Esophagus squamous epithelium (tissue), 4 donors: ENCODE measurements around the gene PHLDA1.

Source experiments
- POLR2A ChIP-seq, 4 donors: fragments of 450-650 bp; IDR thresholded peaks; one replicate each; pipeline ENCODE4 v1.6.1; 2017; ENCODE audit warnings: antibody characterized with exemption in 4 of 4, mild to moderate bottlenecking in 4 of 4, moderate library complexity in 3 of 4
- TF ChIP-seq, protein P1 (sequence below), 6 experiments: fragments of 450-650 bp in 4 of 6; fragments of 200-600 bp in 2 of 6; sonication (generic) in 2 of 6; IDR thresholded peaks; one replicate each; pipeline ENCODE4 v1.5.1; 2016 to 2019; ENCODE audit warnings: antibody characterized with exemption in 6 of 6, mild to moderate bottlenecking in 4 of 6, moderate library complexity in 4 of 6

DNA sequence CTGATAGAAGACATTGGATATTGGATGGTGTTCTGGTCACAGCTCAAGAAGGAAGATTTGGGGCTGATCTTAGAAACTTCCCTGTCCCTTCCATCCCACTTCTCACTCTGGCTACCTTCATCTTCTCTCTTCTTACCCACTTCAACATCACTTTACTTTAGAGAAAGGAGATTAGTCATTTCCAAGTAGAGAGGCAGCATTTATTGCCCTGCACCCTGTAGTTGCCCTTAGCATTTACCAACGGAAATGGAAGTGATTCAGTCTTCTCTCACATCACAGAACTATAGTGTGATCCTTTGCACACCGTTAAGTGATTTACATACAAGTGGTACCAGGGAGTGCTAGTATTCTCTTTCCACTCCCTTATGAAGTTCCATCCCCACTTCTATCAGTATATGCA lies 52.4 kb downstream of the PHLDA1 start:
- TF ChIP-seq, protein P1, sequence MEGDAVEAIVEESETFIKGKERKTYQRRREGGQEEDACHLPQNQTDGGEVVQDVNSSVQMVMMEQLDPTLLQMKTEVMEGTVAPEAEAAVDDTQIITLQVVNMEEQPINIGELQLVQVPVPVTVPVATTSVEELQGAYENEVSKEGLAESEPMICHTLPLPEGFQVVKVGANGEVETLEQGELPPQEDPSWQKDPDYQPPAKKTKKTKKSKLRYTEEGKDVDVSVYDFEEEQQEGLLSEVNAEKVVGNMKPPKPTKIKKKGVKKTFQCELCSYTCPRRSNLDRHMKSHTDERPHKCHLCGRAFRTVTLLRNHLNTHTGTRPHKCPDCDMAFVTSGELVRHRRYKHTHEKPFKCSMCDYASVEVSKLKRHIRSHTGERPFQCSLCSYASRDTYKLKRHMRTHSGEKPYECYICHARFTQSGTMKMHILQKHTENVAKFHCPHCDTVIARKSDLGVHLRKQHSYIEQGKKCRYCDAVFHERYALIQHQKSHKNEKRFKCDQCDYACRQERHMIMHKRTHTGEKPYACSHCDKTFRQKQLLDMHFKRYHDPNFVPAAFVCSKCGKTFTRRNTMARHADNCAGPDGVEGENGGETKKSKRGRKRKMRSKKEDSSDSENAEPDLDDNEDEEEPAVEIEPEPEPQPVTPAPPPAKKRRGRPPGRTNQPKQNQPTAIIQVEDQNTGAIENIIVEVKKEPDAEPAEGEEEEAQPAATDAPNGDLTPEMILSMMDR (IDR thresholded peaks at IDR 0.05): no peak
- TF ChIP-seq POLR2A (IDR thresholded peaks at IDR 0.05): no peak
